ENCODE measurements around the gene CTDSPL.

GRCh38 chr3:37952564-37952963 lies 90.9 kb downstream of the CTDSPL start:
- TF ChIP-seq POLR2AphosphoS5 (IDR thresholded peaks at IDR 0.05; ENCODE audit: low read depth, low read length) = no peak
- TF ChIP-seq POLR2A (IDR thresholded peaks at IDR 0.05; ENCODE audit: low read depth, low read length) = no peak

Data from GM12892 (cell line).